GM23338 (cell line): ENCODE measurements around the gene CHST11. TPM values are rescaled to one million over a fixed set of nuclear protein-coding genes. Genes with fewer than 3 reads are reported as not detected.

Experiments used
- ATAC-seq: fragments of 200-7000 bp; cut with Tn5 transposase; 3 replicates; pipeline ENCODE4 v1.9.1; 2020
- DNase-seq: peaks from one replicate; pipeline ENCODE4 v3.0.0-alpha.2; 2015; ENCODE audit warnings: low spot score
- H2AFZ ChIP-seq: fragments of 200-600 bp; sonication (generic); 2 replicates; pipeline ENCODE4 v1.8.0; 2016; ENCODE audit warnings: antibody characterized with exemption, mild to moderate bottlenecking, moderate library complexity
- H3F3A ChIP-seq: fragments of 200-600 bp; sonication (generic); replicated peaks from 2 replicates; pipeline ENCODE4 v1.8.0; 2017; ENCODE audit warnings: antibody characterized with exemption, mixed run types, low read depth
- H3K27ac ChIP-seq: fragments of 200-600 bp; sonication (generic); 2 replicates; pipeline ENCODE4 v1.6.1; 2016; ENCODE audit warnings: low read depth
- H3K27me3 ChIP-seq: fragments of 200-600 bp; sonication (generic); 2 replicates; pipeline ENCODE4 v1.8.0; 2016; ENCODE audit warnings: mild to moderate bottlenecking, mixed run types, moderate library complexity; ENCODE audit not compliant: insufficient read depth
- H3K36me3 ChIP-seq: fragments of 200-600 bp; sonication (generic); 2 replicates; pipeline ENCODE4 v1.8.0; 2016; ENCODE audit warnings: mild to moderate bottlenecking; ENCODE audit not compliant: insufficient read depth
- H3K4me1 ChIP-seq: fragments of 200-600 bp; sonication (generic); 2 replicates; pipeline ENCODE4 v1.8.0; 2016; ENCODE audit warnings: mild to moderate bottlenecking, moderate library complexity; ENCODE audit not compliant: insufficient read depth
- H3K4me2 ChIP-seq: fragments of 200-600 bp; sonication (generic); 2 replicates; pipeline ENCODE4 v1.7.1; 2017; ENCODE audit warnings: mixed run types
- H3K4me3 ChIP-seq: fragments of 200-600 bp; sonication (generic); 2 replicates; pipeline ENCODE4 v1.6.1; 2016; ENCODE audit warnings: mixed run types
- H3K79me2 ChIP-seq: fragments of 200-600 bp; sonication (generic); replicated peaks from 2 replicates; pipeline ENCODE4 v1.8.0; 2017; ENCODE audit warnings: mild to moderate bottlenecking; ENCODE audit not compliant: insufficient read depth
- H3K9me2 ChIP-seq: fragments of 200-600 bp; sonication (generic); 2 replicates; pipeline ENCODE4 v1.8.0; 2017; ENCODE audit not compliant: insufficient read depth
- H4K20me1 ChIP-seq: fragments of 200-600 bp; sonication (generic); replicated peaks from 2 replicates; pipeline ENCODE4 v1.8.0; 2017; ENCODE audit warnings: mild to moderate bottlenecking; ENCODE audit not compliant: insufficient read depth
- H3K27ac Mint-ChIP-seq: 2 replicates; pipeline ENCODE4 v1.8.0; 2020; ENCODE audit warnings: inconsistent platforms, mild to moderate bottlenecking, moderate library complexity, mixed read lengths
- H3K27me3 Mint-ChIP-seq: 3 replicates; pipeline ENCODE4 v1.8.0; 2022; ENCODE audit warnings: low read depth, mild to moderate bottlenecking, moderate library complexity, mixed read lengths, inconsistent platforms; ENCODE audit not compliant: insufficient read depth, poor library complexity
- H3K36me3 Mint-ChIP-seq: 3 replicates; pipeline ENCODE4 v1.8.0; 2021; ENCODE audit warnings: low read depth, mild to moderate bottlenecking, inconsistent platforms, moderate library complexity, mixed read lengths
- H3K4me1 Mint-ChIP-seq: 3 replicates; pipeline ENCODE4 v1.8.0; 2020; ENCODE audit warnings: mild to moderate bottlenecking, inconsistent platforms, mixed read lengths
- H3K4me3 Mint-ChIP-seq: 3 replicates; pipeline ENCODE4 v1.8.0; 2021; ENCODE audit warnings: moderate library complexity, mild to moderate bottlenecking, inconsistent platforms, mixed read lengths
- H3K9me3 Mint-ChIP-seq: 3 replicates; pipeline ENCODE4 v1.8.0; 2020; ENCODE audit warnings: moderate library complexity, mild to moderate bottlenecking, inconsistent platforms, mixed read lengths
- CTCF ChIP-seq, 2 experiments: fragments of 200-600 bp in 1 of 2; sonication (generic) in 1 of 2; conservative IDR thresholded peaks; 2 replicates each; pipeline versions ENCODE4 v1.5.1 to v1.6.1; 2016 to 2017; ENCODE audit warnings: antibody characterized with exemption in 2 of 2, low read depth in 2 of 2, mild to moderate bottlenecking in 2 of 2, moderate library complexity in 1 of 2
- EZH2 ChIP-seq: fragments of 200-600 bp; sonication (generic); IDR thresholded peaks from one replicate; pipeline ENCODE4 v1.8.0; 2017; ENCODE audit warnings: antibody characterized with exemption, mild to moderate bottlenecking, low read depth; ENCODE audit not compliant: unreplicated experiment
- POLR2AphosphoS5 ChIP-seq: IDR thresholded peaks from 2 replicates; pipeline ENCODE4 v1.6.1; 2016; ENCODE audit warnings: antibody characterized with exemption, low read depth
- STAT1 ChIP-seq: IDR thresholded peaks from one replicate; pipeline ENCODE4 v1.6.1; 2016; ENCODE audit warnings: antibody characterized with exemption; ENCODE audit not compliant: unreplicated experiment
- ZNF114 ChIP-seq: fragments of 250-450 bp; sonication (Bioruptor Pico); IDR thresholded peaks from 2 replicates; pipeline ENCODE4 v1.5.0; 2020; ENCODE audit warnings: mild to moderate bottlenecking, moderate library complexity
- ZNF331 ChIP-seq: fragments of 250-450 bp; sonication (Bioruptor Pico); IDR thresholded peaks from 2 replicates; pipeline ENCODE4 v1.5.0; 2020; ENCODE audit warnings: low read depth, mild to moderate bottlenecking, moderate library complexity
- polyA plus RNA-seq: library from polyadenylated mRNA; unstranded; fragments of >200 nt; fragmentation: Nextera tagmentation; extraction: Ambion mirVana; gene quantifications from 2 replicates; pipeline ENCODE4 v1.2.1, GENCODE V29; 2016
- total RNA-seq: library from RNA; depleted of rRNA; stranded (reverse); fragments of >200 nt; shearing (Covaris generic); gene quantifications from 2 replicates; pipeline ENCODE4 v1.2.3, GENCODE V29; 2014
- TF ChIP-seq, protein P1 (sequence below): IDR thresholded peaks from one replicate; pipeline ENCODE4 v1.6.1; 2018; ENCODE audit warnings: antibody characterized with exemption; ENCODE audit not compliant: unreplicated experiment
- TF ChIP-seq, protein P2 (sequence below): IDR thresholded peaks from 2 replicates; pipeline ENCODE4 v1.6.1; 2016; ENCODE audit warnings: antibody characterized with exemption

The CHST11 gene
- total and polyA plus RNA-seq, 2 experiments from 2014 or later, result 7.7 to 25.7 TPM

GRCh38 chr12:104692557-104693218 is 235.9 kb downstream of the CHST11 start (continued):
- TF ChIP-seq, protein P1, sequence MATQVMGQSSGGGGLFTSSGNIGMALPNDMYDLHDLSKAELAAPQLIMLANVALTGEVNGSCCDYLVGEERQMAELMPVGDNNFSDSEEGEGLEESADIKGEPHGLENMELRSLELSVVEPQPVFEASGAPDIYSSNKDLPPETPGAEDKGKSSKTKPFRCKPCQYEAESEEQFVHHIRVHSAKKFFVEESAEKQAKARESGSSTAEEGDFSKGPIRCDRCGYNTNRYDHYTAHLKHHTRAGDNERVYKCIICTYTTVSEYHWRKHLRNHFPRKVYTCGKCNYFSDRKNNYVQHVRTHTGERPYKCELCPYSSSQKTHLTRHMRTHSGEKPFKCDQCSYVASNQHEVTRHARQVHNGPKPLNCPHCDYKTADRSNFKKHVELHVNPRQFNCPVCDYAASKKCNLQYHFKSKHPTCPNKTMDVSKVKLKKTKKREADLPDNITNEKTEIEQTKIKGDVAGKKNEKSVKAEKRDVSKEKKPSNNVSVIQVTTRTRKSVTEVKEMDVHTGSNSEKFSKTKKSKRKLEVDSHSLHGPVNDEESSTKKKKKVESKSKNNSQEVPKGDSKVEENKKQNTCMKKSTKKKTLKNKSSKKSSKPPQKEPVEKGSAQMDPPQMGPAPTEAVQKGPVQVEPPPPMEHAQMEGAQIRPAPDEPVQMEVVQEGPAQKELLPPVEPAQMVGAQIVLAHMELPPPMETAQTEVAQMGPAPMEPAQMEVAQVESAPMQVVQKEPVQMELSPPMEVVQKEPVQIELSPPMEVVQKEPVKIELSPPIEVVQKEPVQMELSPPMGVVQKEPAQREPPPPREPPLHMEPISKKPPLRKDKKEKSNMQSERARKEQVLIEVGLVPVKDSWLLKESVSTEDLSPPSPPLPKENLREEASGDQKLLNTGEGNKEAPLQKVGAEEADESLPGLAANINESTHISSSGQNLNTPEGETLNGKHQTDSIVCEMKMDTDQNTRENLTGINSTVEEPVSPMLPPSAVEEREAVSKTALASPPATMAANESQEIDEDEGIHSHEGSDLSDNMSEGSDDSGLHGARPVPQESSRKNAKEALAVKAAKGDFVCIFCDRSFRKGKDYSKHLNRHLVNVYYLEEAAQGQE, result no peak
- TF ChIP-seq EZH2, result no peak
- TF ChIP-seq, protein P2, sequence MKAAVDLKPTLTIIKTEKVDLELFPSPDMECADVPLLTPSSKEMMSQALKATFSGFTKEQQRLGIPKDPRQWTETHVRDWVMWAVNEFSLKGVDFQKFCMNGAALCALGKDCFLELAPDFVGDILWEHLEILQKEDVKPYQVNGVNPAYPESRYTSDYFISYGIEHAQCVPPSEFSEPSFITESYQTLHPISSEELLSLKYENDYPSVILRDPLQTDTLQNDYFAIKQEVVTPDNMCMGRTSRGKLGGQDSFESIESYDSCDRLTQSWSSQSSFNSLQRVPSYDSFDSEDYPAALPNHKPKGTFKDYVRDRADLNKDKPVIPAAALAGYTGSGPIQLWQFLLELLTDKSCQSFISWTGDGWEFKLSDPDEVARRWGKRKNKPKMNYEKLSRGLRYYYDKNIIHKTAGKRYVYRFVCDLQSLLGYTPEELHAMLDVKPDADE, result no peak

DNA sequence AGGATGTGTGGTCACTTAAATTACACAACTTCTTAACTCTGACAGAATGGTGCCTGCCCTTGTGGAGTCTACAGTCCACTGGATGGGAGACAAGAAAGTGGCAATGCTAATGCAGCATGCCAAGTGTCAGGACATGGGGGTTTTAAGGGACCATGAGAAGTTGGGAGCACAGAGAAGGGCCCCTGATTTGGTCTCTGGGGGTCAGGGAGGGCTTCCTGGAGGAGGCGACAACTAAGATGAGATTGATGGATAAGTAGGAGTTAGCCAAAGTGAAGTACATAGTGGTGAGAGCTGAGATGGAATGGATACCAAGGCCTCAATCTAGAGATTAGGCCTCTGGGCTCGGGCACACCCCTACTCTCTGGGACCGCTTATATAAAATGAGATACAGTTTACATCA is 236.7 kb downstream of the CHST11 start:
- no peak for DNase-seq

More for the DNA sequence above, 236.7 kb downstream of the CHST11 start:
- H3K9me2 ChIP-seq, result no peaks in the 10 kb centered on the region
- H3K9me3 Mint-ChIP-seq, result peaks cover 14% of the 10 kb centered on the region
- peaks cover 16% of the 10 kb centered on the region for H3K36me3 Mint-ChIP-seq
- H4K20me1 ChIP-seq, result no peaks in the 10 kb centered on the region
- H3K36me3 ChIP-seq, result no peaks in the 10 kb centered on the region
- no peak overlapping the region for H3K4me2 ChIP-seq
- no peaks in the 10 kb centered on the region for H3K27me3 ChIP-seq
- TF ChIP-seq ZNF114 (CRISPR knock-in tag) (no peak), CTCF (conservative IDR thresholded peaks at IDR 0.05; ENCODE audit: low read depth in 2 of 2) (no peak), POLR2AphosphoS5 (no peak), STAT1 (no peak), ZNF331 (CRISPR knock-in tag) (no peak)
- TF ChIP-seq, protein P1, result no peak
- H3K4me3 ChIP-seq, result no peak overlapping the region
- no peak overlapping the region for H3K27ac Mint-ChIP-seq
- H3K4me3 Mint-ChIP-seq, result no peak overlapping the region
- no peaks in the 10 kb centered on the region for H3K79me2 ChIP-seq
- H2AFZ ChIP-seq, result no peak overlapping the region
- H3F3A ChIP-seq, result no peaks in the 10 kb centered on the region
- H3K4me1 ChIP-seq, result peaks cover 10% of the 10 kb centered on the region; the same call in 1 of the 2 replicates
- peaks cover 11% of the 10 kb centered on the region; the same call in 2 of the 3 replicates for H3K4me1 Mint-ChIP-seq
- H3K27me3 Mint-ChIP-seq, result peaks cover 9% of the 10 kb centered on the region
- ATAC-seq, result no peak
- no peak overlapping the region for H3K27ac ChIP-seq
